ENCODE data around the gene PSMB2.
A peak's percentile ranks its signal among the peaks of the same experiment; 100 is the strongest.

PSMB2 gene

DNA sequence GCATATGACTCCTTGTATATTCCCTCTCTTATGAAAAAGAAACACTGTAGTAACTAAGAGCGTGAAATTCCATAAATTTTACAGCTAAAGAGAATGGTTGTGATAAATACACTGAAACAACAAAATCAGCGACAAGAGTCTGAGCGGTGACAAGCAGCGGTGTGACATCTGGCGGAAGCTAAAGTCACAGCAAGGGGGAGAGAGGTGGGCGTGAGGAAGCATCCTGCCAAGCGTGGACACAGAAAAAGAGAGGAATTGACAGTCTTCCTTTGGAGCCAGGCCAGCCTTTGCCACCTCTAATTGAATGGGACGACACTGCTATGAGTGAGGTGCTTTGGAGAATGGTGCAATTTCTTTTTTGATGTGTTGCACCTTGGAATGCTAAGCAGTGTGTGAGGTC lies 25.9 kb downstream of the PSMB2 start:
- Histone ChIP-seq H3K36me3 (ENCODE audit: control insufficient read depth, insufficient read depth, low read length) (peaks cover 86% of the 10 kb centered on the region), H3K4me3 (ENCODE audit: low read depth, low read length) (no peak overlapping the region), H3K9ac (ENCODE audit: low read depth, low read length) (no peak overlapping the region)

DNA sequence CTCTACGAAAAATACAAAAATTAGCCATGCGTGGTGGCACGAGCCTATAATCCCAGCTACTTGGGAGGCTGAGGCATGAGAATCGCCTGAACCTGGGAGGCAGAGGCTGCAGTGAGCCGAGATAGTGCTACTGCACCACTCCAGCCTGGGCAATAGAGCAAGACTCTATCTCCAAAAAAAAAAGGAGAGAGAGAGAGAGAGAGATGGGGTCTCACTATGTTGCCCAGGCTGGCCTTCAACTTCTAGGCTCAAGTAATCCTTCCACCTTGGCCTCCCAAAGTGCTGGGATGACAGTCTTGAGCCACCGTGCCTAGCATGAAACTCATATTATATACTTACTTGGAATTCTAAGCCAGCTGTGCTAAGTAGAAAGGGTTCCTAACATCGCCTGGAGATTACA lies 29.7 kb downstream of the PSMB2 start:
- Histone ChIP-seq H3K9ac (ENCODE audit: low read depth, low read length) (no peak overlapping the region), H3K27ac (ENCODE audit: low read depth, low read length) (no peak overlapping the region), H3K4me1 (ENCODE audit: control insufficient read depth, insufficient read depth, low read length) (no peaks in the 10 kb centered on the region), H3K9me3 (ENCODE audit: control insufficient read depth, insufficient read depth, low read length) (no peaks in the 10 kb centered on the region), H3K4me3 (ENCODE audit: low read depth, low read length) (no peak overlapping the region), H3K36me3 (ENCODE audit: control insufficient read depth, insufficient read depth, low read length) (peaks cover 91% of the 10 kb centered on the region), H3K27me3 (ENCODE audit: control insufficient read depth, insufficient read depth, low read length) (no peaks in the 10 kb centered on the region)

More for the DNA sequence above, 25.9 kb downstream of the PSMB2 start:
- Histone ChIP-seq H3K27ac (ENCODE audit: low read depth, low read length) (no peak overlapping the region), H3K9me3 (ENCODE audit: control insufficient read depth, insufficient read depth, low read length) (no peaks in the 10 kb centered on the region), H3K4me1 (ENCODE audit: control insufficient read depth, insufficient read depth, low read length) (no peaks in the 10 kb centered on the region), H3K27me3 (ENCODE audit: control insufficient read depth, insufficient read depth, low read length) (no peaks in the 10 kb centered on the region)

DNA sequence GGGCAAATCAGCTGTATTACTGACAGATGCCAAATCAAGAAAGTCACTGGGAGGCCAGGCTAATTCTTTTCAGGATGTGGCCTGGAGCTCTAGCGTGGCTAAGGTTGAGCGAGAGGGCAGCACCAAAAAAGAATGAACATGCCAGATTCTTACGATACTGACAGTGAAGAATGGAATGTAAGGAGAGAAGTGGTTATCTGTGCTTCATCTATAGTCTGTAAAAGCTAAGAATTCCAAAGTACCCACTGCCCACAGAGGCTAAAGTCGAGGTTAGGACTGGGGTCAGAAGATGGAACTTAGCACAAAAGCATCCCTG lies 35.5 kb downstream of the PSMB2 start:
- H3K27me3 ChIP-seq (ENCODE audit: control insufficient read depth, insufficient read depth, low read length) = no peaks in the 10 kb centered on the region
- H3K9ac ChIP-seq (ENCODE audit: low read depth, low read length) = no peak overlapping the region
- no peak overlapping the region for H3K4me3 ChIP-seq (ENCODE audit: low read depth, low read length)
- H3K9me3 ChIP-seq (ENCODE audit: control insufficient read depth, insufficient read depth, low read length) = no peaks in the 10 kb centered on the region
- peaks cover 86% of the 10 kb centered on the region for H3K36me3 ChIP-seq (ENCODE audit: control insufficient read depth, insufficient read depth, low read length)
- H3K27ac ChIP-seq (ENCODE audit: low read depth, low read length) = peak overlapping the region; percentile 50
- no peaks in the 10 kb centered on the region for H3K4me1 ChIP-seq (ENCODE audit: control insufficient read depth, insufficient read depth, low read length)

DNA sequence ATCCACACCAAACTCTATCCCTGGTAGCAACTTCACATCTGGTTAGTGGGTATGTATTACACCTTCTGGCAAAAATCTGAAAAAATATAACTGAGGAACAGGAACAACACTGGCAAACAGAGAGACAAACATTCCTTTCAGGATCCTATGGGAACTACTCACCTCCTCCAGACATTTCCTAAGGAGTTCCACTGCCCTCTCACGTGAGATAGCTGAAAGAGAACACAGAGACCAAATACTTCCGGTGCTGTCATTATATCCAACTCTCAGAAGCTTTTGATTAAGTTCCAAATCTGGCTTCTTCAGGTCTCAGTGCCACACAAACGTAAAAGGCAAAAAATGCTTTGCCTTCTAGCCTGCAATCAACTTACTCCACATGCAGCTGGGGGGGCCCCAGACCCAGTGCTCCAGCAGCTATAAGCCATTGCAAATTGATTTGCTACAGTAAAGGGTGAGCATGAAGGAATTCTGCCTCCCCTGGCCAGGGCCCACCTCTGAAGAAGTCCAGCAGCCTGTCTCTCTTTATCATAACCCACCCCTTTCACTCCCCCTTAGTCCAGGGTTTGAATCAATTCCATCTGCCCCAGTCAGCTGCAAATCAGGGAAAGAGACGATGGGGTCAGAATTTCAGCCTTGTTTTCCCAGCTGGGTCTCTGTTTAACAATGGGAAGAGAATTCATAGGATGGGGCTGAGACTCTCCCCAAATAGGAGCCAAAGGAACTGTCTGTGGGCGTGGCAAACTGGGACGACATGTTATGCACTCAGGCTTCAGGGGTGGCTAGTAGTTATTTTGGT lies 36.1 kb downstream of the PSMB2 start:
- Histone ChIP-seq H3K36me3 (ENCODE audit: control insufficient read depth, insufficient read depth, low read length) (peaks cover 90% of the 10 kb centered on the region), H3K27me3 (ENCODE audit: control insufficient read depth, insufficient read depth, low read length) (no peaks in the 10 kb centered on the region), H3K4me1 (ENCODE audit: control insufficient read depth, insufficient read depth, low read length) (no peaks in the 10 kb centered on the region), H3K4me3 (ENCODE audit: low read depth, low read length) (no peak overlapping the region), H3K9ac (ENCODE audit: low read depth, low read length) (no peak overlapping the region), H3K9me3 (ENCODE audit: control insufficient read depth, insufficient read depth, low read length) (no peaks in the 10 kb centered on the region), H3K27ac (ENCODE audit: low read depth, low read length) (peak overlapping the region; percentile 50)

DNA sequence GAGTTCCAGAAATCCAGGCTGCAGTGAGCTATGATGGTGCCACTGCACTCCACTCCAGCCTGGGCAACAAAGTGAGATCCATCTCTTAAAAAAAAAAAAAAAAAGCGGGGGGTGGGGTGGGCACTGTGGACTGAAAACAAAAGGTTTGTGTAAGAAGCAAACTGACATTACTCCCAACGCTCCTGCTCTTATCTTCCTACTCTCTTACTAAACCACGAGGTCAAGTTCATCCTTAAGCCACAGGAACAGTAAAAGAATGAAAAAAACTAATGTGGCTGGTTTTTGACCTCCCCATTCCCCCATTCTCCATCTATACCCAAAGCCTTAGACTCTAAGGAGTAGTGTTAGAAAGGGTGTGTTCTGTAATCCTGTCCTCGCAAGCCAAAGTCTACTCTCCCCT lies 37.4 kb downstream of the PSMB2 start:
- Histone ChIP-seq H3K27ac (ENCODE audit: low read depth, low read length) (no peak overlapping the region), H3K4me3 (ENCODE audit: low read depth, low read length) (no peak overlapping the region), H3K4me1 (ENCODE audit: control insufficient read depth, insufficient read depth, low read length) (no peaks in the 10 kb centered on the region), H3K9me3 (ENCODE audit: control insufficient read depth, insufficient read depth, low read length) (no peaks in the 10 kb centered on the region), H3K9ac (ENCODE audit: low read depth, low read length) (no peak overlapping the region), H3K27me3 (ENCODE audit: control insufficient read depth, insufficient read depth, low read length) (no peaks in the 10 kb centered on the region), H3K36me3 (ENCODE audit: control insufficient read depth, insufficient read depth, low read length) (peaks cover 83% of the 10 kb centered on the region)

DNA sequence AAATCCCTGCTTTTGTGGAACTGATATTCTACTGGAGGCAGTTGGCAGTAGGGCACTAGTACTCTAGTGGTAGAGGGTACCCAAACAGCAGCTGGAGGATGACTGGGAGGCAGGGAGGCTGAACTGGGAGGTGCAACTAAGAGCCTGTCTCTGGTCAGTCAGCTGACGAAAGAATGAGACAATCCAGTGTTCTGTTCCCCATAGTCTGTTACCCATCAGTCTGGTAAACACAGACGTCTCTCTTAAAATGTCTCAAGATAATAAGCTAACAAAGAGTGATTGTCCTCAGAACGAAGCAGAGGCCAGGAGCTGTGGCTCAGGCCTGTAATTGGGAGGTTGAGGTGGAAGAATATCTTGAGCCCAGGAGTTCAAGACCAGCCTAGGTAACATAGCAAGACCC lies 37.9 kb downstream of the PSMB2 start:
- Histone ChIP-seq H3K9me3 (ENCODE audit: control insufficient read depth, insufficient read depth, low read length) (no peaks in the 10 kb centered on the region), H3K27ac (ENCODE audit: low read depth, low read length) (no peak overlapping the region), H3K27me3 (ENCODE audit: control insufficient read depth, insufficient read depth, low read length) (no peaks in the 10 kb centered on the region), H3K9ac (ENCODE audit: low read depth, low read length) (no peak overlapping the region), H3K36me3 (ENCODE audit: control insufficient read depth, insufficient read depth, low read length) (peaks cover 79% of the 10 kb centered on the region), H3K4me1 (ENCODE audit: control insufficient read depth, insufficient read depth, low read length) (no peaks in the 10 kb centered on the region), H3K4me3 (ENCODE audit: low read depth, low read length) (no peak overlapping the region)

DNA sequence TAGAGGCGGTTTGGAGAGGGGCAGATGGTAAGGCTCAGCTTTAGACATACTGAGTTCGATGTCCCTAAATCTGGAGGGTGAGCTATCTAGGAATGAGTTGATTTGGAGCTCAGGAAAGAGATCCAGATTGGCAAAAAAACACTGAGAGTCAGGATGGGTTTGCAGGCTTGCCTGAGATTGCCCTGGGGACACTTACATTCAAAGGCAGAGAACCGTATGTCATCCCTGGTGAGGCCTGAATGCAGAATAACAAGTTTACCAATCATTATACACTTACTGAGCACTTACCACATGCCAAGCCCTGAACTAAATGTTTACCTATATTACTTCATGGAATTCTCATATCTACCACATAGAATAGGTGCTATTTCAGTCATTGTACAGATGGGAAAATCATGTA lies 40.7 kb downstream of the PSMB2 start:
- H3K27ac ChIP-seq (ENCODE audit: low read depth, low read length) = no peak overlapping the region
- H3K4me1 ChIP-seq (ENCODE audit: control insufficient read depth, insufficient read depth, low read length) = no peaks in the 10 kb centered on the region
- no peak overlapping the region for H3K4me3 ChIP-seq (ENCODE audit: low read depth, low read length)
- no peaks in the 10 kb centered on the region for H3K9me3 ChIP-seq (ENCODE audit: control insufficient read depth, insufficient read depth, low read length)
- H3K36me3 ChIP-seq (ENCODE audit: control insufficient read depth, insufficient read depth, low read length) = peaks cover 56% of the 10 kb centered on the region
- H3K9ac ChIP-seq (ENCODE audit: low read depth, low read length) = no peak overlapping the region
- H3K27me3 ChIP-seq (ENCODE audit: control insufficient read depth, insufficient read depth, low read length) = no peaks in the 10 kb centered on the region

DNA sequence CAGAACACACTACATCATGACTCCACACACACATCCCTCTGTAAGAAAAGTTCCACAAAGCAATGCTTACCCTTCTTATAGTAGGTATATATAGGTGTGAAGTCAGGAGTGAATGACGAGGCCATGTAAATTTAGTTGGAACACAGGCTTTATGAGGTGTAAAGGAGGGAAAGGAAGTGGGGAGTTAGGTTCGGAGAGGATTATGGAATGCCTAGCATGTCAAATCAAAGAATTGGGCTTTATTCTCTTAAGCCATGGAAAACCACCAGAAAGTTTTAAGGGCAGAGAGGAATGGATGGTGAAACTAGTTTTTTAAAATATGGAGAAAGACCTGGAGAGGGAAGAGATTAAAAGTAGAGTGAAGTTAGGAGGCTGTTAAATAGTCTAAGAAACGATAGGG lies 41.9 kb downstream of the PSMB2 start:
- Histone ChIP-seq H3K27ac (ENCODE audit: low read depth, low read length) (no peak overlapping the region), H3K4me3 (ENCODE audit: low read depth, low read length) (no peak overlapping the region), H3K27me3 (ENCODE audit: control insufficient read depth, insufficient read depth, low read length) (no peaks in the 10 kb centered on the region), H3K4me1 (ENCODE audit: control insufficient read depth, insufficient read depth, low read length) (no peaks in the 10 kb centered on the region), H3K9me3 (ENCODE audit: control insufficient read depth, insufficient read depth, low read length) (no peaks in the 10 kb centered on the region), H3K9ac (ENCODE audit: low read depth, low read length) (no peak overlapping the region), H3K36me3 (ENCODE audit: control insufficient read depth, insufficient read depth, low read length) (peaks cover 46% of the 10 kb centered on the region)

DNA sequence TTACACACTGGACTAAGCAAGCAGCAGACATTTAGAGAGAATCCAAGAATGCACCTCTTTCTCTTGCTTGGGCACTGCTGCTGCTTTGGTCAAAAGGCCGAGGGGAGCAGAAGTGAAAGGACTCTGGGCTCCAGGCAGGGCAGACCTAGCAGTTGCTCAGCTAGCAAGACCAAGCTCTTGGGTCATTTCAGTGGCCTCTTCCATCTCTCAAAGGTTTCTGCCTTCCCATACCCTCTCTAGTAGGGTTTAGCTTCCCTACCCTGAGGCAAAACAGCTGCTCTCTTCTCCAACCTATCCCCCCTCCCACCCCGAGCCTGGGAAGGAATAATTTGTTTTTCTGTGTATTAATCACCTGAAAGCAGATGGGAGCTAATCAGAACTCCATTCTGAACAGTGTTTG lies 42.4 kb downstream of the PSMB2 start:
- H3K9me3 ChIP-seq (ENCODE audit: control insufficient read depth, insufficient read depth, low read length) = no peaks in the 10 kb centered on the region
- no peak overlapping the region for H3K9ac ChIP-seq (ENCODE audit: low read depth, low read length)
- peaks cover 42% of the 10 kb centered on the region for H3K36me3 ChIP-seq (ENCODE audit: control insufficient read depth, insufficient read depth, low read length)
- H3K27ac ChIP-seq (ENCODE audit: low read depth, low read length) = no peak overlapping the region
- H3K4me1 ChIP-seq (ENCODE audit: control insufficient read depth, insufficient read depth, low read length) = no peaks in the 10 kb centered on the region
- H3K27me3 ChIP-seq (ENCODE audit: control insufficient read depth, insufficient read depth, low read length) = no peaks in the 10 kb centered on the region
- no peak overlapping the region for H3K4me3 ChIP-seq (ENCODE audit: low read depth, low read length)

DNA sequence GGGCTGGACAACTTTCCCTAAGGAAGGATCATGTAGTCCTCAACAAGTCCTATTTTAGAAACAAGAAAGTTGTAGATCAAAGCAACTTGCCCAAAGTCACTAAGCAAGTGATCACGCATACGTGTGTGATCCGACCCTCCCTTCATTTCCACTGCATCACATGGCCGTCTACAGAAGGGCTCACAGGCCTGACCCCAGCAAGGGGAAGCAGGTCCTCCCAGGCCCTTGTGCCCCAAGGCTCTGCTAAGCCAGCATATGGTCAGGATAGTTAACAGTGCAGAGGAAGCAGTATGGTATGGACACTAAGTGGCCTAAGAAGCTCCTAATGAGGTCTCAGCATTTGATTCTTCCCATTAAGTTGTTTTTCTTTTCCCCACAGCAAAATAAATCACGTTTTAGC lies 43.5 kb downstream of the PSMB2 start:
- H3K36me3 ChIP-seq (ENCODE audit: control insufficient read depth, insufficient read depth, low read length) = peaks cover 32% of the 10 kb centered on the region
- no peak overlapping the region for H3K27ac ChIP-seq (ENCODE audit: low read depth, low read length)
- no peak overlapping the region for H3K4me3 ChIP-seq (ENCODE audit: low read depth, low read length)
- no peaks in the 10 kb centered on the region for H3K9me3 ChIP-seq (ENCODE audit: control insufficient read depth, insufficient read depth, low read length)
- no peaks in the 10 kb centered on the region for H3K4me1 ChIP-seq (ENCODE audit: control insufficient read depth, insufficient read depth, low read length)
- no peaks in the 10 kb centered on the region for H3K27me3 ChIP-seq (ENCODE audit: control insufficient read depth, insufficient read depth, low read length)
- H3K9ac ChIP-seq (ENCODE audit: low read depth, low read length) = no peak overlapping the region

DNA sequence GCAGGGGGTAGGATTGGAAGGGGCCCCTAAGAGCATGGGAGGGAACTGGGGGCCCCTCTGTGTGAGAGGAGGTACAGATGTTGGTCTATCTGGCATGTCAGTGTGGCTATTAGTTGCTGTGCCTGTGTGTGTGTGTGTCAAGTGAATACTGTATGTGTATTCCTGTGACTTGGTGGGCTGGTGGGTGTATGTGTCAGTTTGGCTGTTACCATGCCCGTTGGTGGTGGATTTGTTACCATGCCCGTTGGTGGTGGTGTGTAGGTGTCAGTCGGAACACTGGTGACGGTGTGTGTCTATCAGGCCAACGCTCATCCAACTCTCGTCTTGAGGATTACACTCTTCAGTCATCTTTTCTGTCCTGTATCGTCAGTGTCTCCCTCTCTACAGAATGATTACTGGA lies 45.6 kb downstream of the PSMB2 start:
- no peaks in the 10 kb centered on the region for H3K27me3 ChIP-seq (ENCODE audit: control insufficient read depth, insufficient read depth, low read length)
- no peak overlapping the region for H3K9ac ChIP-seq (ENCODE audit: low read depth, low read length)
- peaks cover 13% of the 10 kb centered on the region; the same call in 1 of the 2 replicates for H3K36me3 ChIP-seq (ENCODE audit: control insufficient read depth, insufficient read depth, low read length)
- H3K4me1 ChIP-seq (ENCODE audit: control insufficient read depth, insufficient read depth, low read length) = no peaks in the 10 kb centered on the region
- no peak overlapping the region for H3K27ac ChIP-seq (ENCODE audit: low read depth, low read length)
- H3K4me3 ChIP-seq (ENCODE audit: low read depth, low read length) = no peak overlapping the region
- H3K9me3 ChIP-seq (ENCODE audit: control insufficient read depth, insufficient read depth, low read length) = no peaks in the 10 kb centered on the region

All from HUES48 (cell line).